ENCODE measurements around the gene TSNAX. TPM values are rescaled to one million over a fixed set of nuclear protein-coding genes. Genes with fewer than 3 reads are reported as not detected.

Gene TSNAX
- total and polyA plus RNA-seq, 9 of the 15 experiments (the other 6 are each of a cell fraction or from before 2014, with no cell fraction given) = 33.8 to 102 (median 61.2) TPM

DNA sequence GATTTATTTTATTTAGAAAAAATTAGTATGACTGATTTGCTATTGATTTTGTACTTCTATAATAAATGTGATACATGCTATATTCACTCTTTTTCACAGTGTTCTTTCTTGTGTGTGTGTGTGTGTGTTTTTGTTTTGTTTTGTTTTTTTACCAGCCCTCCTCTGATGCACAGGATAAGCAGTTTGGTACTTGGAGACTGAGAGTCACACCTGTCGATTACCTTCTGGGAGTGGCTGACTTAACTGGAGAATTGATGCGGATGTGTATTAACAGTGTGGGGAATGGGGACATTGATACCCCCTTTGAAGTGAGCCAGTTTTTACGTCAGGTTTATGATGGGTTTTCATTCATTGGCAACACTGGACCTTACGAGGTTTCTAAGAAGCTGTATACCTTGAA, 35.9 kb downstream of the TSNAX start:
- no peak for TF ChIP-seq YBX1 (IDR thresholded peaks at IDR 0.05)
- TF ChIP-seq RAD51 (IDR thresholded peaks at IDR 0.05; ENCODE audit: borderline replicate concordance, low read depth) = no peak
- TF ChIP-seq BRD4 (IDR thresholded peaks at IDR 0.05) = no peak
- no peak for TF ChIP-seq RBBP5 (IDR thresholded peaks at IDR 0.05; ENCODE audit: borderline replicate concordance, insufficient read depth, low read length, poor library complexity, severe bottlenecking)
- no peak for TF ChIP-seq DIDO1 (tag; IDR thresholded peaks at IDR 0.05; ENCODE audit: low read depth)
- TF ChIP-seq CBFA2T3 (IDR thresholded peaks at IDR 0.05) = no peak
- CTCF ChIA-PET (ENCODE audit: low intra/inter-chr PET ratio) = no interaction called here
- Histone ChIP-seq H3K79me2 (ENCODE audit: control insufficient read depth, insufficient read depth, low read length) (no peaks in the 10 kb centered on the region), H3K9me3 (replicated peaks; ENCODE audit: control insufficient read depth, insufficient read depth, low read depth, low read length) (no peaks in the 10 kb centered on the region), H2AFZ (ENCODE audit: low read depth, low read length) (no peak overlapping the region), H3K36me3 (ENCODE audit: control insufficient read depth, insufficient read depth, low read length) (peaks cover 47% of the 10 kb centered on the region), H3K9me1 (ENCODE audit: control insufficient read depth, insufficient read depth, low read length) (no peaks in the 10 kb centered on the region), H3K4me3 (no peak overlapping the region), H3K4me2 (ENCODE audit: insufficient read depth, low read length) (no peak overlapping the region), H3K27me3 (ENCODE audit: control insufficient read depth in 2 of 2, insufficient read depth in 2 of 2, low read length in 2 of 2) (no peaks in the 10 kb centered on the region), H4K20me1 (replicated peaks; ENCODE audit: control insufficient read depth, insufficient read depth, low read length) (no peaks in the 10 kb centered on the region), H3K4me1 (replicated peaks in 1 of 2; ENCODE audit: control insufficient read depth in 2 of 2, insufficient read depth in 2 of 2, low read length in 2 of 2) (no peaks in the 10 kb centered on the region), H3K27ac (ENCODE audit: extremely low read depth, low read depth, low read length) (no peak overlapping the region), H3K9ac (ENCODE audit: insufficient read depth in 1 of 2, low read depth in 2 of 2, low read length in 2 of 2) (no peak overlapping the region)
- in situ Hi-C loops (cut with MboI) (no loop called here), intact Hi-C loops (cut with micrococcal nuclease) (no loop called here)
- POLR2A ChIA-PET = no interaction called here
- FAIRE-seq = peak; percentile 65
- BruUV-seq (replicated peaks) = no TSS peak
- 89% methylated on average over 4 of the region's 4 CpGs for WGBS (ENCODE audit: insufficient coverage, low coverage, missing lambda C conversion rate)
- ATAC-seq = no peak
- no peak for DNase-seq (ENCODE audit: extremely low read depth in 1 of 4, low spot score in 3 of 4)

DNA sequence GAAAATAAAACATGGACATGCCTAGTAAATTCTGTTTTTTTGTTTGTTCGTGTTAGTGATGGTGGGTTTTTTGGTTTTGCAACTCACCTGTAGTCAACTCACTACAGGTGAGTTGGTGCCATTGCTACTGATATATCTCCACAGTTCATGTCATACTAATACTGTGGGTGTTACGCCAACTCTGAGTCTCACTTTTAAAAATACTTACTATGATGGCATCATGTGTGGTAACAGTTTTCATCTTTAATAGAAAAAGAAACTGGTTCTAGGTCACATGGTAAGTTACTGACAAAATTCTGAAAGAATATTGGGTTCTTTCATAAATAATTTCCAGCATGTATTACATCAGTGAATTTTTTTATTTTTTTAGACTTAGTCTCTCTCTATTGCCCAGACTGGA, 38.0 kb downstream of the TSNAX start:
- Histone ChIP-seq H3K4me3 (no peak overlapping the region), H3K9me1 (ENCODE audit: control insufficient read depth, insufficient read depth, low read length) (no peaks in the 10 kb centered on the region), H3K9ac (ENCODE audit: insufficient read depth in 1 of 2, low read depth in 2 of 2, low read length in 2 of 2) (no peak overlapping the region), H3K4me2 (ENCODE audit: insufficient read depth, low read length) (no peak overlapping the region), H3K27me3 (ENCODE audit: control insufficient read depth in 2 of 2, insufficient read depth in 2 of 2, low read length in 2 of 2) (no peaks in the 10 kb centered on the region), H3K79me2 (ENCODE audit: control insufficient read depth, insufficient read depth, low read length) (no peaks in the 10 kb centered on the region), H4K20me1 (replicated peaks; ENCODE audit: control insufficient read depth, insufficient read depth, low read length) (no peaks in the 10 kb centered on the region), H3K4me1 (replicated peaks in 1 of 2; ENCODE audit: control insufficient read depth in 2 of 2, insufficient read depth in 2 of 2, low read length in 2 of 2) (no peaks in the 10 kb centered on the region), H3K27ac (ENCODE audit: extremely low read depth, low read depth, low read length) (no peak overlapping the region), H3K9me3 (replicated peaks; ENCODE audit: control insufficient read depth, insufficient read depth, low read depth, low read length) (no peaks in the 10 kb centered on the region), H3K36me3 (ENCODE audit: control insufficient read depth, insufficient read depth, low read length) (peaks cover 41% of the 10 kb centered on the region), H2AFZ (ENCODE audit: low read depth, low read length) (no peak overlapping the region)
- ChIA-PET CTCF (ENCODE audit: low intra/inter-chr PET ratio) (no interaction called here), POLR2A (interaction anchor here (1.0 to 2.1 kb wide), 3 partner anchors 9 to 17 kb away, joined by 3 to 6 read pairs (median 3); no protein-coding TSS in a partner anchor)
- no peak for ATAC-seq
- WGBS (ENCODE audit: insufficient coverage, low coverage, missing lambda C conversion rate) = 96% methylated on average over 2 of the region's 2 CpGs
- no TSS peak for BruUV-seq (replicated peaks)
- intact Hi-C loops (cut with micrococcal nuclease) (no loop called here), in situ Hi-C loops (cut with MboI) (no loop called here)
- DNase-seq (ENCODE audit: extremely low read depth in 1 of 4, low spot score in 3 of 4) = no peak
- no peak for FAIRE-seq
- no peak for TF ChIP-seq DNMT1 (IDR thresholded peaks at IDR 0.05)
- TF ChIP-seq, protein P1, sequence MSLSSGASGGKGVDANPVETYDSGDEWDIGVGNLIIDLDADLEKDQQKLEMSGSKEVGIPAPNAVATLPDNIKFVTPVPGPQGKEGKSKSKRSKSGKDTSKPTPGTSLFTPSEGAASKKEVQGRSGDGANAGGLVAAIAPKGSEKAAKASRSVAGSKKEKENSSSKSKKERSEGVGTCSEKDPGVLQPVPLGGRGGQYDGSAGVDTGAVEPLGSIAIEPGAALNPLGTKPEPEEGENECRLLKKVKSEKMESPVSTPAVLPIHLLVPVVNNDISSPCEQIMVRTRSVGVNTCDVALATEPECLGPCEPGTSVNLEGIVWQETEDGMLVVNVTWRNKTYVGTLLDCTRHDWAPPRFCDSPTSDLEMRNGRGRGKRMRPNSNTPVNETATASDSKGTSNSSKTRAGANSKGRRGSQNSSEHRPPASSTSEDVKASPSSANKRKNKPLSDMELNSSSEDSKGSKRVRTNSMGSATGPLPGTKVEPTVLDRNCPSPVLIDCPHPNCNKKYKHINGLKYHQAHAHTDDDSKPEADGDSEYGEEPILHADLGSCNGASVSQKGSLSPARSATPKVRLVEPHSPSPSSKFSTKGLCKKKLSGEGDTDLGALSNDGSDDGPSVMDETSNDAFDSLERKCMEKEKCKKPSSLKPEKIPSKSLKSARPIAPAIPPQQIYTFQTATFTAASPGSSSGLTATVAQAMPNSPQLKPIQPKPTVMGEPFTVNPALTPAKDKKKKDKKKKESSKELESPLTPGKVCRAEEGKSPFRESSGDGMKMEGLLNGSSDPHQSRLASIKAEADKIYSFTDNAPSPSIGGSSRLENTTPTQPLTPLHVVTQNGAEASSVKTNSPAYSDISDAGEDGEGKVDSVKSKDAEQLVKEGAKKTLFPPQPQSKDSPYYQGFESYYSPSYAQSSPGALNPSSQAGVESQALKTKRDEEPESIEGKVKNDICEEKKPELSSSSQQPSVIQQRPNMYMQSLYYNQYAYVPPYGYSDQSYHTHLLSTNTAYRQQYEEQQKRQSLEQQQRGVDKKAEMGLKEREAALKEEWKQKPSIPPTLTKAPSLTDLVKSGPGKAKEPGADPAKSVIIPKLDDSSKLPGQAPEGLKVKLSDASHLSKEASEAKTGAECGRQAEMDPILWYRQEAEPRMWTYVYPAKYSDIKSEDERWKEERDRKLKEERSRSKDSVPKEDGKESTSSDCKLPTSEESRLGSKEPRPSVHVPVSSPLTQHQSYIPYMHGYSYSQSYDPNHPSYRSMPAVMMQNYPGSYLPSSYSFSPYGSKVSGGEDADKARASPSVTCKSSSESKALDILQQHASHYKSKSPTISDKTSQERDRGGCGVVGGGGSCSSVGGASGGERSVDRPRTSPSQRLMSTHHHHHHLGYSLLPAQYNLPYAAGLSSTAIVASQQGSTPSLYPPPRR (CRISPR knock-in tag; IDR thresholded peaks at IDR 0.05; ENCODE audit: borderline replicate concordance) = no peak
- TF ChIP-seq, protein P2, sequence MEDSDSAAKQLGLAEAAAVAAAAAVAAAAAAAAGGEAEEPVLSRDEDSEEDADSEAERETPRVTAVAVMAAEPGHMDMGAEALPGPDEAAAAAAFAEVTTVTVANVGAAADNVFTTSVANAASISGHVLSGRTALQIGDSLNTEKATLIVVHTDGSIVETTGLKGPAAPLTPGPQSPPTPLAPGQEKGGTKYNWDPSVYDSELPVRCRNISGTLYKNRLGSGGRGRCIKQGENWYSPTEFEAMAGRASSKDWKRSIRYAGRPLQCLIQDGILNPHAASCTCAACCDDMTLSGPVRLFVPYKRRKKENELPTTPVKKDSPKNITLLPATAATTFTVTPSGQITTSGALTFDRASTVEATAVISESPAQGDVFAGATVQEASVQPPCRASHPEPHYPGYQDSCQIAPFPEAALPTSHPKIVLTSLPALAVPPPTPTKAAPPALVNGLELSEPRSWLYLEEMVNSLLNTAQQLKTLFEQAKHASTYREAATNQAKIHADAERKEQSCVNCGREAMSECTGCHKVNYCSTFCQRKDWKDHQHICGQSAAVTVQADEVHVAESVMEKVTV (CRISPR knock-in tag; IDR thresholded peaks at IDR 0.05) = no peak
- TF ChIP-seq MAZ (CRISPR knock-in tag; conservative IDR thresholded peaks at IDR 0.05 in 1 of 2, IDR thresholded peaks at IDR 0.05 in 1 of 2) = no peak
- TF ChIP-seq ZNF444 (CRISPR knock-in tag; IDR thresholded peaks at IDR 0.05) = no peak
